Activated CD4-positive, alpha-beta T cell treated with anti-CD3 and anti-CD28 coated beads, Interleukin-2, Interleukin-4, amounts not matched to agents 100 ng/mL and 50 ng/mL, durations not matched to agents 16 hours and 8 hours (primary cell): Measurements from ENCODE around the gene ZBTB16.

Source experiments
- DNase-seq: peaks from one replicate; pipeline ENCODE4 v3.0.0-alpha.2; 2020; ENCODE audit warnings: low spot score

ZBTB16 gene

GRCh38 chr11:114244726-114245394 lies 185.3 kb downstream of the ZBTB16 start:
- DNase-seq = no peak

- no peak for DNase-seq
Observed at GRCh38 chr11:114246321-114247069, 187.0 kb downstream of the ZBTB16 start.

GRCh38 chr11:114247070-114247789 lies 187.7 kb downstream of the ZBTB16 start:
- no peak for DNase-seq

- DNase-seq = no peak
Observed at GRCh38 chr11:114250180-114250579, 190.7 kb downstream of the ZBTB16 start.

GRCh38 chr11:114250993-114251814 lies 191.7 kb downstream of the ZBTB16 start:
- DNase-seq = no peak

GRCh38 chr11:114251815-114252337 lies 192.4 kb downstream of the ZBTB16 start:
- DNase-seq = no peak

- DNase-seq = no peak
Observed at GRCh38 chr11:114252767-114253166, 193.3 kb downstream of the ZBTB16 start.

GRCh38 chr11:114253771-114254170 lies 194.3 kb downstream of the ZBTB16 start:
- no peak for DNase-seq

- DNase-seq = no peak
Observed at GRCh38 chr11:114254571-114255146, 195.1 kb downstream of the ZBTB16 start.

GRCh38 chr11:114255289-114255688 lies 195.8 kb downstream of the ZBTB16 start:
- DNase-seq = no peak

- DNase-seq = no peak
Observed at GRCh38 chr11:114256176-114256966, 196.9 kb downstream of the ZBTB16 start.

- DNase-seq = no peak
Observed at GRCh38 chr11:114256967-114257286, 197.4 kb downstream of the ZBTB16 start.

- no peak for DNase-seq
Observed at GRCh38 chr11:114257621-114258558, 198.4 kb downstream of the ZBTB16 start.

GRCh38 chr11:114258696-114259095 lies 199.2 kb downstream of the ZBTB16 start:
- DNase-seq = no peak

- no peak for DNase-seq
Observed at GRCh38 chr11:114259124-114259526, 199.6 kb downstream of the ZBTB16 start.

- no peak for DNase-seq
Observed at GRCh38 chr11:114259551-114259983, 200.1 kb downstream of the ZBTB16 start.

- no peak for DNase-seq
Observed at GRCh38 chr11:114260077-114260476, 200.6 kb downstream of the ZBTB16 start.

GRCh38 chr11:114260483-114260882 lies 201.0 kb downstream of the ZBTB16 start:
- DNase-seq = no peak

GRCh38 chr11:114261791-114262190 lies 202.3 kb downstream of the ZBTB16 start:
- no peak for DNase-seq
